Muscle layer of colon (tissue), 2 donors: ENCODE data around the gene AMPH.

Experiments
- H3K27ac ChIP-seq: one replicate; pipeline ENCODE4 v1.7.0; 2013; ENCODE audit warnings: low read depth, mild to moderate bottlenecking, low read length, moderate library complexity
- H3K27me3 ChIP-seq, 2 donors: one replicate each; pipeline ENCODE4 v1.7.0; 2013; ENCODE audit warnings: low read length in 2 of 2, mild to moderate bottlenecking in 2 of 2; ENCODE audit not compliant: insufficient read depth in 2 of 2, control insufficient read depth in 1 of 2
- H3K36me3 ChIP-seq: one replicate; pipeline ENCODE4 v1.7.0; 2013; ENCODE audit warnings: mild to moderate bottlenecking, low read length; ENCODE audit not compliant: insufficient read depth
- H3K4me1 ChIP-seq: one replicate; pipeline ENCODE4 v1.7.0; 2013; ENCODE audit warnings: mild to moderate bottlenecking, low read length; ENCODE audit not compliant: insufficient read depth
- H3K4me3 ChIP-seq, 2 donors: one replicate each; pipeline ENCODE4 v1.7.0; 2013; ENCODE audit warnings: low read length in 2 of 2, low read depth in 1 of 2, mild to moderate bottlenecking in 1 of 2, moderate library complexity in 1 of 2
- H3K9ac ChIP-seq: one replicate; pipeline ENCODE4 v1.7.0; 2013; ENCODE audit warnings: low read length
- H3K9me3 ChIP-seq: one replicate; pipeline ENCODE4 v1.7.0; 2013; ENCODE audit warnings: mild to moderate bottlenecking, low read length
- donor health status: abdominal sarcoma.
- donor health status: Adenocarcinoma of cecum.

The AMPH gene

DNA sequence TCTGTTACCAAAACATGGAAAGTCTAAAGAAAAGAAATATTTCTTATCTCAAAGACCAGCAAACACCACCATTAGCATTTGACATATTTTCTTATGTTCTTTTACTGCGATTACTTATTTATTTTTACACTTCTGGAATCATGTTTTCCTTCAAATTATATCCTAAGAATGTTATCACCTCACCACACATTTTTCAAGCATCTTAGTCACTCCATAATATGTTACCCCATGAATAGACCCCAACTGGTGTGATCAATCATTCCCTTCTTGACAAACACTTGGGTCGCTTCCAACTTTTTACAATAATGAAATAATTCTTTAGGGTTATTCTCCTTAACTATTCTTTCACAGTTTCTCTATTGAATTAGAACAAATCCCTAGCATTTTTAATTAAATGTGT is 67.4 kb downstream of the AMPH start:
- Histone ChIP-seq H3K27ac (no peak overlapping the region), H3K4me3 (no peak overlapping the region), H3K9ac (no peak overlapping the region), H3K9me3 (no peaks in the 10 kb centered on the region), H3K36me3 (no peaks in the 10 kb centered on the region), H3K4me1 (no peaks in the 10 kb centered on the region), H3K27me3 (no peaks in the 10 kb centered on the region)

DNA sequence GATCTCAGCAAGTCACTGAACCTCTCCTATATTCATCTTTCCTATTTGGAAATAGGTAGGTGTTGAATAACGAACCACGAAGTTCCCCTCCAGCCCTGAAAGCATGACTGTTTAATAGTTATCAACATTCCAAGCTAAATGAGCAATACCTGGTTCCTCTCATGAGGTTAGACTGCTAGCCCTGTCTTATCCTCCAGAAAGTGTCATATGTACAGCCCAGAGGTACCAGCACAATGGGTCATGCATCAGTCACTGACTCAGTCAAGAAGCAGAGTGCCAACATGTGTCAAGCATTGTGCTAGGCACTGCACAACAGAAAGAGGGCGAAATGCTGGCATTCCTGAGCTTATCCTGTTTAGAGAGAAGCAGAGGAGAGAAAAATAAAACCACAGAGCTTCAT is 70.0 kb downstream of the AMPH start:
- no peaks in the 10 kb centered on the region for H3K9me3 ChIP-seq
- no peaks in the 10 kb centered on the region for H3K27me3 ChIP-seq
- H3K4me3 ChIP-seq = no peak overlapping the region
- H3K27ac ChIP-seq = no peak overlapping the region
- H3K36me3 ChIP-seq = no peaks in the 10 kb centered on the region
- H3K9ac ChIP-seq = no peak overlapping the region
- H3K4me1 ChIP-seq = no peaks in the 10 kb centered on the region

DNA sequence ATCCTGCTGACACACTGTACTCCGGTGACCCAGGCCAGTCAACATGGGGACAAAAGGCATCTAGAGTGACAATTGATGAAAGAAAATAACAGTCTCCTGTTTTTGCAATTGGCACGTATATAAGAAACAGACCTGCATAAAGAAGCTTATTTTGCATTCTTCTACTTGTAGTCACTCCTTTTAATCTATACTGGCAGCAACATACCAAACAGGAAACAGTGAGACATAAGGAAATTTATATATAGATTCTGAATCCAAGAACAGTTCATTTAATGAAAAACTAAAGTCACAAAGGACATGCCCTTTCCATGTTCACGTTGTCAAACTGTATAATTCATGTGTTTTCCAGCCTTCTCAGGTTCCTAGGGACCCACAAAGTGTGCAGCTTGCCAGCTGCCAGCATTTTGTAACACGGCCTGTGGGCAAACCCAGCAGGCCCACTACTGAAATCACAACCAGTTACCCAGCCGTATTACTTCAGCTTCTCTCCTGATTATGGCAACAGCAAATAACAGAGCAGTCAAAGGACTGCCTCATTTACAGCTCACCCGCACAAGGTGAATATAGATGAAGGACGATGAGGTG is 72.3 kb downstream of the AMPH start:
- Histone ChIP-seq H3K9ac (no peak overlapping the region), H3K4me3 (no peak overlapping the region), H3K9me3 (no peaks in the 10 kb centered on the region), H3K36me3 (no peaks in the 10 kb centered on the region), H3K27me3 (no peaks in the 10 kb centered on the region), H3K27ac (no peak overlapping the region), H3K4me1 (no peaks in the 10 kb centered on the region)

- no peak overlapping the region for H3K9ac ChIP-seq
- H3K4me1 ChIP-seq = no peaks in the 10 kb centered on the region
- no peaks in the 10 kb centered on the region for H3K36me3 ChIP-seq
- no peak overlapping the region for H3K4me3 ChIP-seq
- H3K9me3 ChIP-seq = no peaks in the 10 kb centered on the region
- no peak overlapping the region for H3K27ac ChIP-seq
- no peaks in the 10 kb centered on the region for H3K27me3 ChIP-seq
Observed at GRCh38 chr7:38554586-38554985, 76.6 kb downstream of the AMPH start.

DNA sequence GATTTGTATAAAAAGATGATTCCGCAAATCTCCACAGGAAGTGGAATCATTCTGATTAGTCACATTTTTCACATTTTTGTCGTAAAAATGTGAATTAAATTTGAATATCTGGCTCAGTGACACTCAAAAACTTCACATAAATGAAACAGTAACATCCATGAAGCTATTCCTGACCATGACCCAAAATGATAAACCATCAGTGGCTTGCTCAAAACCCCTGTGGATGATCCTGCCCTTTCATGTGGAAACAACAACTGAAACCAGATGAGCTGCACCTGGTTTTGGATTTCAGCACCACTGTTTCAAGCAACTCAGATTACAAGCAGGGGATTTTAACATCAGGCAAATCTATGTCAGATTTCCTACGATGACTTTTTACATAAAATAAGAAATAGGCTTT is 80.3 kb downstream of the AMPH start:
- Histone ChIP-seq H3K4me1 (no peaks in the 10 kb centered on the region), H3K27ac (no peak overlapping the region), H3K36me3 (no peaks in the 10 kb centered on the region), H3K27me3 (no peaks in the 10 kb centered on the region), H3K9me3 (no peaks in the 10 kb centered on the region), H3K9ac (no peak overlapping the region), H3K4me3 (no peak overlapping the region)

DNA sequence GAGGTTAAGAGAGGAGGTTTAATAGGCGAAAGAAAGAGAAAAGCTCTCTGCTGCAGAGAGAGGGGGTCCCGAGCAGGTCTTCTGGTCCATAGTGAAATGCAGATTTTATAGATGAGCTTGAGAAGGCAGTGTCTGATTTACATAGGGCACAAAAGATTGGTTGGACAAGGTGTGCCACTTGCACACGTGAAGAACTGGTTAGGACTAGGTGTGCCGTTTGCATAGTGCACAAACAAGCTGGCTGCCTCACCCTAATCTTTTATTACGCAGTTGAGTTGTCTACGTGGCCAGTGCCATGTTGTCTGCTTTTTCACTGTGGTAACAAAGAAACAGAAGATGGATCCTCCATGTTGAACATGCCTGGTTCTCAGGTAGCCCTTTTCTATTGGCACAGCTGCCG is 82.6 kb downstream of the AMPH start:
- Histone ChIP-seq H3K27me3 (no peaks in the 10 kb centered on the region), H3K9ac (no peak overlapping the region), H3K27ac (no peak overlapping the region), H3K4me3 (no peak overlapping the region), H3K4me1 (no peaks in the 10 kb centered on the region), H3K9me3 (no peaks in the 10 kb centered on the region), H3K36me3 (no peaks in the 10 kb centered on the region)

- Histone ChIP-seq H3K9me3 (no peaks in the 10 kb centered on the region), H3K27ac (no peak overlapping the region), H3K27me3 (no peaks in the 10 kb centered on the region), H3K4me1 (no peaks in the 10 kb centered on the region), H3K9ac (no peak overlapping the region), H3K36me3 (no peaks in the 10 kb centered on the region), H3K4me3 (no peak overlapping the region)
Observed at GRCh38 chr7:38546763-38547162, 84.4 kb downstream of the AMPH start.

DNA sequence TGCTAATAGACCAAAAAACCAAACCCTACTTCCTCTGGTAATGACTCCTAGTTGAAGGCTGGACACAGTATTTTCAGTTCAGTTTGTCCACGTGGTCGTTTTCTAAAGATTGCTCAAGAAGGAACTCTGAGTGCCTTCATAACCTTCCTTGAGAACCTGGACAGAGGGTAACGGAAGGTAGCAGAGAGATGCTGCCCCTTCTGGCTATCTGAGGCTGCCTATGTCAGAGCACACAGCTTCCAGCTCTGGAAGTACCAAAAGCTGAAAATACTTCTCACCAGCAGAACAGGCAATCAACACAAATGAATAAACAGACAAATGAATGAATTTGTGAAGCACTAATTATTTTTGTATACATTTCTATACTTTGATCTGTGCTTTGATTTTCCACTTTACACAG is 85.2 kb downstream of the AMPH start:
- Histone ChIP-seq H3K36me3 (no peaks in the 10 kb centered on the region), H3K27ac (no peak overlapping the region), H3K4me3 (no peak overlapping the region), H3K4me1 (no peaks in the 10 kb centered on the region), H3K9me3 (no peaks in the 10 kb centered on the region), H3K27me3 (no peaks in the 10 kb centered on the region), H3K9ac (no peak overlapping the region)

- no peaks in the 10 kb centered on the region for H3K27me3 ChIP-seq
- no peaks in the 10 kb centered on the region for H3K9me3 ChIP-seq
- no peak overlapping the region for H3K27ac ChIP-seq
- H3K9ac ChIP-seq = no peak overlapping the region
- H3K36me3 ChIP-seq = no peaks in the 10 kb centered on the region
- no peaks in the 10 kb centered on the region for H3K4me1 ChIP-seq
- no peak overlapping the region for H3K4me3 ChIP-seq
Observed at GRCh38 chr7:38542156-38542555, 89.0 kb downstream of the AMPH start.

GRCh38 chr7:38541440-38541839 is 89.7 kb downstream of the AMPH start:
- H3K4me3 ChIP-seq = no peak overlapping the region
- H3K4me1 ChIP-seq = no peaks in the 10 kb centered on the region
- no peak overlapping the region for H3K9ac ChIP-seq
- H3K9me3 ChIP-seq = no peaks in the 10 kb centered on the region
- H3K36me3 ChIP-seq = no peaks in the 10 kb centered on the region
- H3K27ac ChIP-seq = no peak overlapping the region
- H3K27me3 ChIP-seq = no peaks in the 10 kb centered on the region

DNA sequence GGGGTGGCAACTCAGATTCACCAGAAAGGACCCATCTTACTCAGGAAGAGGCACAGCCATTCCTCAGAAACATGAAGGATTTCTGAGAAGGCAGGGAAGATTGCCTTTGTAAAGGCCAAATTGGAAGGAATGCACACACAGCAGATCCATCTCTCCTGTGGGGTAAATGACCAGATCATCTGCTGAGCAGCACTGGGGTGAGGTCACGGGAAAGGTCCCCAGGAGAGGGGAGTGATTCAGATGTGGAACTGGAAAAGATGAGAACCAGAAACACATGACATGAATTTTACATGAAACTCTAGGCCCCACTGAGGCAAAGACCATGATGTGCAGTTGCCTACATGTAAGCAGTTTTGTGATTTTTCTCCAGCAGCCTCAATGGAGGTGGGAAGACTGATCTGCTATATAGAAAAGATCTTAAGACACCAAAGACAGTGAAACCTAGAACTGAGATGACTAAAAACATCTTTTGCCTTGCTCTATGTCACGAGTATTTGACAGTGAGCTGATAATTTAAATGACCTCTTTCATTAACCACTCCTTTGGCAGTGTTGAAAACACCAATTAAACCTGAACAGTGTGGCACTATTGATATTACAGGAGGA is 91.6 kb downstream of the AMPH start:
- H3K27ac ChIP-seq = no peak overlapping the region
- no peaks in the 10 kb centered on the region for H3K4me1 ChIP-seq
- H3K9me3 ChIP-seq = no peaks in the 10 kb centered on the region
- H3K36me3 ChIP-seq = no peaks in the 10 kb centered on the region
- H3K9ac ChIP-seq = no peak overlapping the region
- no peaks in the 10 kb centered on the region for H3K27me3 ChIP-seq
- H3K4me3 ChIP-seq = no peak overlapping the region

GRCh38 chr7:38535073-38535472 is 96.1 kb downstream of the AMPH start:
- H3K4me3 ChIP-seq = no peak overlapping the region
- H3K27ac ChIP-seq = no peak overlapping the region
- no peaks in the 10 kb centered on the region for H3K27me3 ChIP-seq
- H3K9ac ChIP-seq = no peak overlapping the region
- H3K36me3 ChIP-seq = no peaks in the 10 kb centered on the region
- no peaks in the 10 kb centered on the region for H3K4me1 ChIP-seq
- no peaks in the 10 kb centered on the region for H3K9me3 ChIP-seq
